OCI-LY1 (cell line): ENCODE data around the gene C17orf100.

Experiments used
- CTCF ChIP-seq: fragments of 200-600 bp; sonication (generic), shearing (Covaris generic); IDR thresholded peaks from 2 replicates; pipeline ENCODE4 v1.5.1; 2017; ENCODE audit warnings: mild to moderate bottlenecking, antibody characterized with exemption, low read length, moderate library complexity, mixed read lengths
- EZH2 ChIP-seq: fragments of 200-600 bp; sonication (generic), shearing (Covaris generic); IDR thresholded peaks from 2 replicates; pipeline ENCODE4 v1.8.0; 2017; ENCODE audit warnings: borderline replicate concordance, mixed run types, mild to moderate bottlenecking, antibody characterized with exemption, low read length, moderate library complexity, mixed read lengths

GRCh38 chr17:6641247-6641863 lies 10.2 kb upstream of the C17orf100 start:
- TF ChIP-seq CTCF (no peak), EZH2 (no peak)
